Thoracic aorta (tissue), 2 donors: Measurements from ENCODE around the gene PTGDR. TPM values are rescaled to one million over a fixed set of nuclear protein-coding genes. Genes with fewer than 3 reads are reported as not detected.

Source experiments
- ATAC-seq: fragments of 150-250 bp; one replicate; pipeline ENCODE4 v1.8.0; 2017; ENCODE audit warnings: low read depth; ENCODE audit not compliant: insufficient number of reproducible peaks, low FRiP score
- DNase-seq: peaks from one replicate; pipeline ENCODE4 v3.0.0-alpha.2; 2020; ENCODE audit warnings: low spot score
- H3K27ac ChIP-seq, 2 donors: fragments of 200-600 bp; sonication (generic); 1 replicate in 1 of 2; 2 replicates in 1 of 2; pipeline ENCODE4 v1.5.1; 2016; ENCODE audit warnings: mild to moderate bottlenecking in 2 of 2, moderate library complexity in 2 of 2
- H3K27me3 ChIP-seq: fragments of 200-600 bp; sonication (generic); replicated peaks from 2 replicates; pipeline ENCODE4 v1.6.0; 2016; ENCODE audit warnings: mild to moderate bottlenecking; ENCODE audit not compliant: insufficient read depth
- H3K36me3 ChIP-seq: fragments of 200-600 bp; sonication (generic); one replicate; pipeline ENCODE4 v1.5.1; 2016
- H3K4me1 ChIP-seq, 2 donors: fragments of 200-600 bp; sonication (generic); 1 replicate in 1 of 2; 2 replicates in 1 of 2; pipeline versions ENCODE4 v1.5.1 to v1.6.0; 2016; ENCODE audit warnings: low read depth in 2 of 2, mild to moderate bottlenecking in 1 of 2; ENCODE audit not compliant: control insufficient read depth in 1 of 2
- H3K4me3 ChIP-seq: fragments of 200-600 bp; sonication (generic); 2 replicates; pipeline ENCODE4 v1.5.1; 2016; ENCODE audit warnings: mild to moderate bottlenecking
- H3K9me3 ChIP-seq: fragments of 200-600 bp; sonication (generic); 2 replicates; pipeline ENCODE4 v1.5.1; 2016
- total RNA-seq, 2 donors: library from RNA; depleted of rRNA; stranded (reverse); fragments of >200 nt; gene quantifications; one replicate each; pipeline versions ENCODE4 v1.1.0 to v1.2.3, GENCODE V29; 2016
- TF ChIP-seq, protein P1 (sequence below): fragments of 200-600 bp; sonication (generic); IDR thresholded peaks from one replicate; pipeline ENCODE4 v1.5.1; 2019; ENCODE audit warnings: antibody characterized with exemption

Gene PTGDR
- total RNA-seq, 2 donors from 2014 or later: 2.0 to 2.9 TPM

DNA sequence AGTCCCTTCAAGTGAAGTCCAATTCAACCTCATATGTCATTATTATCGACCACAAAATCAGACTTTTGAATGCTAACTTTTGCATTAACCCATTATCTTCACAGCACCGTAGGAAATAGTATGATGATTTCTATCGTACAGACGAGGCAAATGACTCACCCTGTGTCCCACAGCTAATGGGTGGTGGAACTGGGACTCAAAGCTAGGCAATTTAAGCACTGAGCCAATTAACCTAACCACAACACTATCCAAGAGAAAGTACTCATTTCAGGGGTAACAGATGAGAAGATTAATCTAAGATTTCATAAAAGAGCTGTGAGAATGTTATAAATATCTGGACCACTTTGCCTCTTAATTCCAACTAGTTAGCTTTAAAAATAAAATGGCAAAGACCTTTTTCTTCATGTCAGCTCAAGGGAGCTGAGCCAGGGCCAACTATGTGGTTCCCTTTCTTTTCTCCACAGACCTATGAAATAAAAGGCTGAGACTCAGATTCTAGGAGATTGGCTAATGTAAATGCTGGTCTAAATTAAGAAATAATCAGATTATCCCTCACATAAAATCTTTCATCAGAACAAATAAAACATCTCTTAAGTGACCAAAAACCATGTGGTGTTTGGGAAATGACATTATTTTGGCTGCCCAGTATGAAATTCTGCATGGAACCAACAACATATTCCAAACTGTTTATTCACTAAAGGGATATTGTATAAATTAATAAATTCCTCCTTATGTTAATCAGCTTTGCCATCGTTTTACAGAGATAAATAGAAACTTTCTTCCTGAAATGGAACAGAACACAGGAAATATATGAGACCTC is 51.5 kb downstream of the PTGDR start:
- H3K4me3 ChIP-seq: no peak overlapping the region
- no peaks in the 10 kb centered on the region for H3K27me3 ChIP-seq
- DNase-seq: no peak
- peaks cover 0 to 8% of the 10 kb centered on the region in 2 donors for H3K4me1 ChIP-seq
- no peaks in the 10 kb centered on the region for H3K9me3 ChIP-seq
- H3K36me3 ChIP-seq: no peaks in the 10 kb centered on the region
- ATAC-seq: no peak
- TF ChIP-seq, protein P1, sequence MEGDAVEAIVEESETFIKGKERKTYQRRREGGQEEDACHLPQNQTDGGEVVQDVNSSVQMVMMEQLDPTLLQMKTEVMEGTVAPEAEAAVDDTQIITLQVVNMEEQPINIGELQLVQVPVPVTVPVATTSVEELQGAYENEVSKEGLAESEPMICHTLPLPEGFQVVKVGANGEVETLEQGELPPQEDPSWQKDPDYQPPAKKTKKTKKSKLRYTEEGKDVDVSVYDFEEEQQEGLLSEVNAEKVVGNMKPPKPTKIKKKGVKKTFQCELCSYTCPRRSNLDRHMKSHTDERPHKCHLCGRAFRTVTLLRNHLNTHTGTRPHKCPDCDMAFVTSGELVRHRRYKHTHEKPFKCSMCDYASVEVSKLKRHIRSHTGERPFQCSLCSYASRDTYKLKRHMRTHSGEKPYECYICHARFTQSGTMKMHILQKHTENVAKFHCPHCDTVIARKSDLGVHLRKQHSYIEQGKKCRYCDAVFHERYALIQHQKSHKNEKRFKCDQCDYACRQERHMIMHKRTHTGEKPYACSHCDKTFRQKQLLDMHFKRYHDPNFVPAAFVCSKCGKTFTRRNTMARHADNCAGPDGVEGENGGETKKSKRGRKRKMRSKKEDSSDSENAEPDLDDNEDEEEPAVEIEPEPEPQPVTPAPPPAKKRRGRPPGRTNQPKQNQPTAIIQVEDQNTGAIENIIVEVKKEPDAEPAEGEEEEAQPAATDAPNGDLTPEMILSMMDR: no peak
- H3K27ac ChIP-seq: no peak overlapping the region

DNA sequence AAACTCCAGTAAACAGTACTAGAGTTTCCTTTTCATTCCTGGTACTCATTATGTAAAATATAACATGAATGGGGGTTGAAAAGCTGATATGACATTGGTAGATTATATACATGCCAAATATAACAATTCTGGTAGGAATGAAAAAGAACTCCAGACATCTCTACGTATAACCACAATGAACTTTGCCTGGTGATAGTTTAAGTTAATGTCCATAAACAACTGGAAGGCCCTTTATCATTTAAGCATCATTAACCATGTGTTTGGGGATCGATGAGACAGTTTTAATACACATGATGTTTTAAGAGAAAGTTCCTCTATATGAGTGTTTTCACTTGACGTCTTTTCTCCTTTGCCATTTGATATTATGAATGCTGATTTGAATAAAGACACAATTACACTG is 52.4 kb downstream of the PTGDR start:
- DNase-seq (no peak), ATAC-seq (no peak)
- TF ChIP-seq, protein P1: no peak
- Histone ChIP-seq H3K9me3 (no peaks in the 10 kb centered on the region), H3K4me3 (no peak overlapping the region), H3K27me3 (no peaks in the 10 kb centered on the region), H3K36me3 (no peaks in the 10 kb centered on the region), H3K27ac (no peak overlapping the region), H3K4me1 (no peaks in the 10 kb centered on the region)

DNA sequence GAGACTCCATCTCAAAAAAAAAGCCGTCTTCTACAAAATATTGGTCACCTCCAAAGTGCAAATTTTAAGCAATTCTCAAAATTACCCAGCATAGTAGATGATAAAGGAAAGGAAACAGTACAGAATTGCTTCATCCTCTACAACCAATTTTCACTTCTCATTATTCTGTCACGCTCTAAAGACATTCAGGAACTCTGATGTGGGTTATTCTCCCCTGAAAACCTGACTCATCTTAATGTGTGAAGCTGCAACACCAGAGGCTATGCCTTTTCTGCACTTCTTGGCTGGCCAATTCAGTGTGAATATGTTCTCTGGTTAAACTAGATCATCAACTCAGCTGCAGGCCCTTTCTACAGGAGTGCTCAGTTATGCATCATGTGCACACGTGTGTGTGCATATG is 57.6 kb downstream of the PTGDR start:
- DNase-seq: no peak
- no peaks in the 10 kb centered on the region for H3K9me3 ChIP-seq
- ATAC-seq: no peak
- no peaks in the 10 kb centered on the region for H3K4me1 ChIP-seq
- no peak overlapping the region for H3K27ac ChIP-seq
- no peaks in the 10 kb centered on the region for H3K36me3 ChIP-seq
- TF ChIP-seq, protein P1: no peak
- H3K27me3 ChIP-seq: no peaks in the 10 kb centered on the region
- H3K4me3 ChIP-seq: no peak overlapping the region

DNA sequence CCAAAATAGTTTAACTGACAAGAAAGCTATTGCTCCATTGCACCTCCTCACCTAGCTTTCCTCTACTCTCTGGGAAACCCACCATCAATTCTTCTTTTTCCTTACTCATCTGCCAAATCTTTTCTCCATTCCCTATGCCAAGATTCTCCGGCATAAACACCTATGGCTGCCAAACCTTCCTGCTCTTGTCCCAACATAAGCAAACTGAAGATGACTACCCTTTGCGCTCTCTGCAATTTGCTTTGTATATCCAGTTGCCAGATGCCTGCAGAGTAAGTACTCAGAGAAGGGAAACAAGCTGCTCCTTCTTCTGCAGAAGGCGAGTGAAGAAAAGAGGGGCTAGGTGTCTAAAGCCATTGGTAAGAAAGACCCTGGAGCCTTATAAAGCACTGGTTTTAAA is 58.1 kb downstream of the PTGDR start:
- no peaks in the 10 kb centered on the region for H3K27me3 ChIP-seq
- H3K4me3 ChIP-seq: no peak overlapping the region
- H3K27ac ChIP-seq: no peak overlapping the region
- no peaks in the 10 kb centered on the region for H3K36me3 ChIP-seq
- no peaks in the 10 kb centered on the region for H3K9me3 ChIP-seq
- no peaks in the 10 kb centered on the region for H3K4me1 ChIP-seq
- TF ChIP-seq, protein P1: no peak
- ATAC-seq (no peak), DNase-seq (no peak)

Other genes with a start within 250 kb of the PTGDR start
- 10 to 100 TPM; 21.0 to 33.3 TPM for gene NID2, start 198.6 kb upstream of the PTGDR start, total RNA-seq
- 1 to 10 TPM; 3.3 to 4.3 TPM for gene PTGER2, start 46.6 kb downstream of the PTGDR start, total RNA-seq